NCI-H146 treated with DMSO at 0.1 percent for 48 hours (cell line): ENCODE measurements around the gene DNHD1.

Source experiments
- DNase-seq: peaks from one replicate; lab custom pipeline; 2025; ENCODE audit not compliant: unreplicated experiment; lab: John Stamatoyannopoulos, UW

DNHD1 gene

GRCh38 chr11:6587360-6587953, 90.4 kb downstream of the DNHD1 start:
- no peak for DNase-seq

- DNase-seq: no peak
Measured at GRCh38 chr11:6588018-6588417, 90.9 kb downstream of the DNHD1 start.

GRCh38 chr11:6594142-6594768, 97.2 kb downstream of the DNHD1 start:
- DNase-seq: no peak

- no peak for DNase-seq
Measured at GRCh38 chr11:6596239-6596877, 99.3 kb downstream of the DNHD1 start.

- DNase-seq: no peak
Measured at GRCh38 chr11:6598555-6598954, 101.5 kb downstream of the DNHD1 start.

GRCh38 chr11:6599449-6599848, 102.4 kb downstream of the DNHD1 start:
- DNase-seq: no peak

- DNase-seq: no peak
Measured at GRCh38 chr11:6599881-6600390, 102.9 kb downstream of the DNHD1 start.

- DNase-seq: no peak
Measured at GRCh38 chr11:6601041-6601461, 104.0 kb downstream of the DNHD1 start.

GRCh38 chr11:6602096-6602940, 105.2 kb downstream of the DNHD1 start:
- DNase-seq: no peak

- peak; percentile 77 for DNase-seq
Measured at GRCh38 chr11:6603287-6604080, 106.4 kb downstream of the DNHD1 start, which contains the start of the genes ILK and RRP8. Gene ILK, plus strand, starts transcription at chr11:6603774. Its CDS starts 498 bp downstream, at chr11:6604272. Gene RRP8, minus strand, starts transcription at chr11:6603616. Its CDS starts 114 bp downstream, at chr11:6603502.

GRCh38 chr11:6604081-6604626, 107.1 kb downstream of the DNHD1 start:
- DNase-seq: no peak

GRCh38 chr11:6604790-6605189, 107.7 kb downstream of the DNHD1 start:
- DNase-seq: no peak

- no peak for DNase-seq
Measured at GRCh38 chr11:6606471-6607189, 109.5 kb downstream of the DNHD1 start.

- no peak for DNase-seq
Measured at GRCh38 chr11:6607190-6607795, 110.2 kb downstream of the DNHD1 start.

GRCh38 chr11:6608011-6608410, 110.9 kb downstream of the DNHD1 start:
- no peak for DNase-seq

GRCh38 chr11:6608726-6609501, 111.8 kb downstream of the DNHD1 start:
- no peak for DNase-seq

- DNase-seq: no peak
Measured at GRCh38 chr11:6609502-6610015, 112.5 kb downstream of the DNHD1 start.

- no peak for DNase-seq
Measured at GRCh38 chr11:6610591-6610990, 113.5 kb downstream of the DNHD1 start.
